Activated gamma-delta T cell (primary cell): ENCODE results near the gene CSNK1A1.
"Not testable (repeated sequence)": the region's sequence is repeated elsewhere in the genome, so short reads cannot be mapped to it uniquely, and the experiment has no call there.

Experiments
- DNase-seq: peaks from one replicate; lab custom pipeline; 2025; lab: John Stamatoyannopoulos, UW
- total RNA-seq, 2 donors: gene quantifications; one replicate each; lab custom pipeline; 2026; lab: John Stamatoyannopoulos, UW

Gene CSNK1A1
- total RNA-seq = 175 to 186 reads per million in 2 donors

- peak; percentile 98 for DNase-seq
Measured at GRCh38 chr5:149551227-149552037, at the start of gene CSNK1A1. Gene CSNK1A1, minus strand, starts transcription at chr5:149551439. Its CDS starts 475 bp downstream, at chr5:149550964.

GRCh38 chr5:149600932-149601331 lies 49.7 kb upstream of the CSNK1A1 start:
- no peak for DNase-seq

- no peak for DNase-seq
Measured at GRCh38 chr5:149599375-149599774, 48.1 kb upstream of the CSNK1A1 start.

- DNase-seq = no peak
Measured at GRCh38 chr5:149598966-149599365, 47.7 kb upstream of the CSNK1A1 start.

GRCh38 chr5:149598234-149598633 lies 47.0 kb upstream of the CSNK1A1 start:
- not testable (repeated sequence) for DNase-seq

GRCh38 chr5:149597618-149598017 lies 46.4 kb upstream of the CSNK1A1 start:
- DNase-seq = no peak

GRCh38 chr5:149596712-149597111 lies 45.5 kb upstream of the CSNK1A1 start:
- no peak for DNase-seq

GRCh38 chr5:149595105-149595504 lies 43.9 kb upstream of the CSNK1A1 start:
- DNase-seq = not testable (repeated sequence)

GRCh38 chr5:149594206-149594895 lies 43.1 kb upstream of the CSNK1A1 start:
- DNase-seq = no peak

- no peak for DNase-seq
Measured at GRCh38 chr5:149593370-149593769, 42.1 kb upstream of the CSNK1A1 start.

GRCh38 chr5:149588936-149589335 lies 37.7 kb upstream of the CSNK1A1 start:
- no peak for DNase-seq

GRCh38 chr5:149586708-149587318 lies 35.6 kb upstream of the CSNK1A1 start:
- no peak for DNase-seq

GRCh38 chr5:149585910-149586309 lies 34.7 kb upstream of the CSNK1A1 start:
- DNase-seq = no peak

GRCh38 chr5:149584121-149584520 lies 32.9 kb upstream of the CSNK1A1 start:
- no peak for DNase-seq

- no peak for DNase-seq
Measured at GRCh38 chr5:149583394-149583793, 32.2 kb upstream of the CSNK1A1 start.

- DNase-seq = no peak
Measured at GRCh38 chr5:149581931-149582768, 30.9 kb upstream of the CSNK1A1 start.

GRCh38 chr5:149581192-149581861 lies 30.1 kb upstream of the CSNK1A1 start, which contains the start of gene ARHGEF37:
Gene ARHGEF37, plus strand, starts transcription at chr5:149581498. Its CDS starts 16,272 bp downstream, at chr5:149597770.
- DNase-seq = no peak

GRCh38 chr5:149580808-149581191 lies 29.6 kb upstream of the CSNK1A1 start:
- no peak for DNase-seq

- no peak for DNase-seq
Measured at GRCh38 chr5:149578896-149579295, 27.7 kb upstream of the CSNK1A1 start.

GRCh38 chr5:149576021-149576420 lies 24.8 kb upstream of the CSNK1A1 start:
- no peak for DNase-seq

- no peak for DNase-seq
Measured at GRCh38 chr5:149575131-149575530, 23.9 kb upstream of the CSNK1A1 start.
